Esophagus squamous epithelium (tissue), 5 donors: ENCODE data around the gene NLRC5. TPM values are rescaled to one million over a fixed set of nuclear protein-coding genes. Genes with fewer than 3 reads are reported as not detected.

Source experiments
- DNase-seq: peaks from one replicate; lab custom pipeline; 2025; lab: John Stamatoyannopoulos, UW
- H3K27ac ChIP-seq, 4 donors: fragments of 200-600 bp; sonication (generic); one replicate each; pipeline ENCODE4 v1.5.1; 2016 to 2019; ENCODE audit warnings: mild to moderate bottlenecking in 1 of 4
- H3K27me3 ChIP-seq, 4 donors: fragments of 200-600 bp; sonication (generic); 1 replicate in 3 of 4; 2 replicates in 1 of 4; pipeline versions ENCODE4 v1.5.1 to v1.6.0; 2017 to 2021; ENCODE audit warnings: antibody characterized with exemption in 1 of 4
- H3K36me3 ChIP-seq, 3 donors: fragments of 200-600 bp; sonication (generic); one replicate each; pipeline ENCODE4 v1.5.1; 2016 to 2019
- H3K4me1 ChIP-seq, 3 donors: fragments of 200-600 bp; sonication (generic); one replicate each; pipeline ENCODE4 v1.5.1; 2017 to 2019
- H3K4me3 ChIP-seq, 4 donors: fragments of 200-600 bp; sonication (generic); 1 replicate in 3 of 4; 2 replicates in 1 of 4; pipeline ENCODE4 v1.5.1; 2016 to 2019; ENCODE audit warnings: mild to moderate bottlenecking in 2 of 4, moderate library complexity in 1 of 4
- H3K9me3 ChIP-seq, 3 donors: fragments of 200-600 bp; sonication (generic); one replicate each; pipeline ENCODE4 v1.5.1; 2016 to 2019
- CTCF ChIP-seq, 6 experiments: fragments of 450-650 bp in 4 of 6; fragments of 200-600 bp in 2 of 6; sonication (generic) in 2 of 6; IDR thresholded peaks; one replicate each; pipeline ENCODE4 v1.5.1; 2016 to 2019; ENCODE audit warnings: antibody characterized with exemption in 6 of 6, mild to moderate bottlenecking in 4 of 6, moderate library complexity in 4 of 6
- POLR2A ChIP-seq, 4 donors: fragments of 450-650 bp; IDR thresholded peaks; one replicate each; pipeline ENCODE4 v1.6.1; 2017; ENCODE audit warnings: antibody characterized with exemption in 4 of 4, mild to moderate bottlenecking in 4 of 4, moderate library complexity in 3 of 4
- WGBS, 2 donors: methylation state at CpG; one replicate each; pipeline ENCODE4 v1.1.5; 2018; 5-methylcytosine and 5-hydroxymethylcytosine counted together
- intact Hi-C: fragments of 100-400 bp; cut with DNase I; formaldehyde crosslinking; loops from one replicate; pipeline ENCODE4 v1.15.0; 2022
- total RNA-seq, 4 donors: library from RNA; depleted of rRNA; stranded (reverse); fragments of >200 nt; gene quantifications; one replicate each; pipeline ENCODE4 v1.1.0, GENCODE V29; 2016
- donor health status: DM: yes; HTN: yes; CAD: no.

The NLRC5 gene
- total RNA-seq, 4 donors from 2014 or later: 7.7 to 25.2 (median 14.1) TPM

GRCh38 chr16:56948234-56948633 lies 41.1 kb upstream of the NLRC5 start:
- H3K4me1 ChIP-seq: peaks cover 0 to 11% (median 0%) of the 10 kb centered on the region in 3 donors
- no peaks in the 10 kb centered on the region for H3K9me3 ChIP-seq
- no peak overlapping the region for H3K4me3 ChIP-seq
- peaks cover 6 to 33% (median 10%) of the 10 kb centered on the region in 3 donors for H3K36me3 ChIP-seq
- H3K27me3 ChIP-seq: peaks cover 0 to 36% (median 0%) of the 10 kb centered on the region in 4 donors
- no peak for DNase-seq
- intact Hi-C loops: no loop called here
- TF ChIP-seq POLR2A (IDR thresholded peaks at IDR 0.05) (no peak), CTCF (IDR thresholded peaks at IDR 0.05) (no peak)
- H3K27ac ChIP-seq: no peak overlapping the region
- 91 to 98% methylated on average over 6 of the region's 6 CpGs for WGBS, 2 donors

GRCh38 chr16:56950051-56950450 lies 39.3 kb upstream of the NLRC5 start:
- peaks cover 0 to 54% (median 0%) of the 10 kb centered on the region in 4 donors for H3K27me3 ChIP-seq
- no peak for DNase-seq
- peaks cover 4 to 15% (median 5%) of the 10 kb centered on the region in 3 donors for H3K36me3 ChIP-seq
- H3K9me3 ChIP-seq: no peaks in the 10 kb centered on the region
- no peak overlapping the region for H3K27ac ChIP-seq
- WGBS, 2 donors: 81 to 87% methylated on average over 3 to 4 of the region's 4 CpGs
- intact Hi-C loops: loop anchor here (5.0 kb wide), 1 partner anchor 83 kb away; the partner anchor contains the start of gene SLC12A3
- H3K4me1 ChIP-seq: peaks cover 0 to 5% (median 0%) of the 10 kb centered on the region in 3 donors
- TF ChIP-seq POLR2A (IDR thresholded peaks at IDR 0.05) (no peak), CTCF (IDR thresholded peaks at IDR 0.05) (no peak)
- no peak overlapping the region for H3K4me3 ChIP-seq

GRCh38 chr16:56950455-56950854 lies 38.9 kb upstream of the NLRC5 start:
- Histone ChIP-seq H3K36me3 (peaks cover under 1 to 10% (median 4%) of the 10 kb centered on the region in 3 donors), H3K4me1 (peaks cover 0 to 1% (median 0%) of the 10 kb centered on the region in 3 donors), H3K9me3 (no peaks in the 10 kb centered on the region), H3K4me3 (no peak overlapping the region), H3K27me3 (peaks cover 0 to 57% (median 0%) of the 10 kb centered on the region in 4 donors), H3K27ac (no peak overlapping the region)
- DNase-seq: no peak
- intact Hi-C loops: loop anchor here (5.0 kb wide), 1 partner anchor 83 kb away; the partner anchor contains the start of gene SLC12A3
- 85 to 88% methylated on average over 5 to 7 of the region's 7 CpGs for WGBS, 2 donors
- TF ChIP-seq POLR2A (IDR thresholded peaks at IDR 0.05) (no peak), CTCF (IDR thresholded peaks at IDR 0.05) (no peak)

GRCh38 chr16:56950881-56951771 lies 38.2 kb upstream of the NLRC5 start:
- H3K27ac ChIP-seq: peak overlapping the region in 1 of 4 donors; percentile 6
- no peak overlapping the region for H3K4me3 ChIP-seq
- no peak for TF ChIP-seq POLR2A (IDR thresholded peaks at IDR 0.05)
- TF ChIP-seq CTCF (IDR thresholded peaks at IDR 0.05): peak in 5 of 6 experiments; percentile 40 to 57 (median 47)
- H3K27me3 ChIP-seq: peaks cover 0 to 63% (median 0%) of the 10 kb centered on the region in 4 donors
- peaks cover 0 to 4% (median 4%) of the 10 kb centered on the region in 3 donors for H3K36me3 ChIP-seq
- H3K4me1 ChIP-seq: no peaks in the 10 kb centered on the region
- DNase-seq: no peak
- intact Hi-C loops: loop anchor here (5.0 kb wide), 1 partner anchor 84 kb away; the partner anchor contains the start of gene SLC12A3
- no peaks in the 10 kb centered on the region for H3K9me3 ChIP-seq
- WGBS, 2 donors: 66 to 79% methylated on average over 10 to 15 of the region's 15 CpGs

- no peaks in the 10 kb centered on the region for H3K4me1 ChIP-seq
- H3K9me3 ChIP-seq: no peaks in the 10 kb centered on the region
- 87 to 94% methylated on average over 3 to 5 of the region's 6 CpGs for WGBS, 2 donors
- TF ChIP-seq POLR2A (IDR thresholded peaks at IDR 0.05): no peak
- TF ChIP-seq CTCF (IDR thresholded peaks at IDR 0.05): no peak
- H3K4me3 ChIP-seq: no peak overlapping the region
- peaks cover 0 to 75% (median 0%) of the 10 kb centered on the region in 4 donors for H3K27me3 ChIP-seq
- intact Hi-C loops: loop anchor here (5.0 kb wide), 1 partner anchor 86 kb away; the partner anchor contains the start of gene SLC12A3
- no peak overlapping the region for H3K27ac ChIP-seq
- H3K36me3 ChIP-seq: no peaks in the 10 kb centered on the region
- no peak for DNase-seq
These were observed 36.4 kb upstream of the NLRC5 start for GRCh38 chr16:56953006-56953405.
